DND-41 (cell line): ENCODE measurements around the gene AUTS2.
"Not testable (repeated sequence)": the region's sequence is repeated elsewhere in the genome, so short reads cannot be mapped to it uniquely, and the experiment has no call there.

ENCODE experiments used
- ATAC-seq: fragments of 200-7000 bp; cut with Tn5 transposase; 3 replicates; pipeline ENCODE4 v1.9.1; 2021; ENCODE audit warnings: low read depth; ENCODE audit not compliant: insufficient read depth
- DNase-seq: peaks from one replicate; pipeline ENCODE4 v3.0.0-alpha.2; 2020
- H2AFZ ChIP-seq: 2 replicates; pipeline ENCODE4 v1.6.0; 2012; ENCODE audit warnings: low read depth, low read length
- H3K27ac ChIP-seq: 2 replicates; pipeline ENCODE4 v1.5.1; 2012; ENCODE audit warnings: low read length, inconsistent platforms
- H3K27me3 ChIP-seq: fragments of 200-600 bp; sonication (generic); 2 replicates; pipeline ENCODE4 v1.6.0; 2012; ENCODE audit warnings: low read length, mild to moderate bottlenecking, inconsistent platforms; ENCODE audit not compliant: insufficient read depth, poor library complexity
- H3K36me3 ChIP-seq: 2 replicates; pipeline ENCODE4 v1.5.1; 2012; ENCODE audit warnings: low read length, inconsistent platforms; ENCODE audit not compliant: insufficient read depth
- H3K4me1 ChIP-seq: 2 replicates; pipeline ENCODE4 v1.5.1; 2012; ENCODE audit warnings: mild to moderate bottlenecking, low read length; ENCODE audit not compliant: insufficient read depth
- H3K4me2 ChIP-seq: 2 replicates; pipeline ENCODE4 v1.6.0; 2012; ENCODE audit warnings: mild to moderate bottlenecking, moderate library complexity, low read length, inconsistent platforms; ENCODE audit not compliant: insufficient read depth
- H3K4me3 ChIP-seq, 2 experiments: fragments of 200-600 bp in 1 of 2; shearing (Covaris generic) in 1 of 2; 2 replicates each; pipeline ENCODE4 v1.5.1; 2012 to 2016; ENCODE audit warnings: inconsistent platforms in 2 of 2, low read length in 2 of 2, mild to moderate bottlenecking in 2 of 2, low read depth in 1 of 2, moderate library complexity in 1 of 2
- H3K79me2 ChIP-seq: 2 replicates; pipeline ENCODE4 v1.6.0; 2012; ENCODE audit warnings: low read length, inconsistent platforms; ENCODE audit not compliant: insufficient read depth
- H3K9ac ChIP-seq: 2 replicates; pipeline ENCODE4 v1.6.0; 2012; ENCODE audit warnings: low read depth, mild to moderate bottlenecking, inconsistent platforms, low read length, moderate library complexity
- H3K9me3 ChIP-seq: 2 replicates; pipeline ENCODE4 v1.5.1; 2012; ENCODE audit warnings: low read length, moderate library complexity, mild to moderate bottlenecking, inconsistent platforms; ENCODE audit not compliant: insufficient read depth, severe bottlenecking
- H4K20me1 ChIP-seq: 2 replicates; pipeline ENCODE4 v1.6.0; 2012; ENCODE audit warnings: low read length; ENCODE audit not compliant: insufficient read depth
- EZH2 ChIP-seq: IDR thresholded peaks from 3 replicates; pipeline ENCODE4 v1.6.1; 2012; ENCODE audit warnings: borderline replicate concordance, low read depth, mild to moderate bottlenecking, moderate library complexity, low read length, inconsistent platforms; ENCODE audit not compliant: severe bottlenecking
- TF ChIP-seq, protein P1 (sequence below): IDR thresholded peaks from 2 replicates; pipeline ENCODE4 v1.5.1; 2012; ENCODE audit warnings: borderline replicate concordance, low read length, moderate library complexity, mild to moderate bottlenecking; ENCODE audit not compliant: poor library complexity, severe bottlenecking; ENCODE audit errors: extremely low read depth

AUTS2 gene

DNA sequence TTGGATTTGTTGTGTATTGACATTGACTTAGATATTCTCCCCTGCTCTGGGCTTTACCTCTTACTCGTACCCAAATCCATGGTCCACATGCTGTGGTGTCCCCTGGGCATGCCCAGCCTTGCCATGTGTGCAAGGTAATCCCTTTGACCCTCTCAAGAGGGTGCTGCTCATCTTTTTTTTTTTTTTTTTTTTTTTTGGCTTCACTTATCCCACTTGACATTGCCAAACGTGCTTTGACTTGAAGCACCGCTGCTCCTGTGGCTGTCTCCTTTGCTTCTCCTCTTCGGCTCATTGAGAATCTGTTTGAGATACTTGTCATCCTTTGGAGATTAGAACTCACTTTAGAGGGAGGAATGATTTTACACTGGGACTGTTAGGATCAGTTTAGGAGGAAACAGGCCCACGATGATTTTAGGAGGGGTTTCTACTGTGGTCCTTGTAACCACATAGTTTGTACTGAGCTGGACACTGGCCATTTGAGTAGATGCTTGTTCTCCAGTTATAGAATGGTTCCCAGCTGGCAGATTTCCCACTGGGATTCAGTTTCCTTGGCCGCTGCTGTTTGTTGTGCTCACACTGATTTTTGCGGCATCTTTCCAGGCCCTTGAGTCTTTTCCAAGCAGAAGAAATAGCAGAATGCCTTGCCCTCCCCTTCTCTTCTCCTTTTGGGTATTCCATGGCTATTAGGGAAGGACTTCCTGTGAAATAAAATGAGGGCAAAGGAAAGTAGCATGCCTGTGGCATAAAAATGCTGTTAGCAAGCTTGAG is 184.8 kb downstream of the AUTS2 start:
- Histone ChIP-seq H3K9me3 (no peaks in the 10 kb centered on the region), H3K4me1 (no peaks in the 10 kb centered on the region), H2AFZ (no peak overlapping the region), H3K27ac (no peak overlapping the region), H3K27me3 (no peaks in the 10 kb centered on the region), H3K9ac (no peak overlapping the region), H3K4me2 (no peak overlapping the region), H3K4me3 (no peak overlapping the region), H3K36me3 (no peaks in the 10 kb centered on the region), H4K20me1 (peaks cover 19% of the 10 kb centered on the region; the same call in 1 of the 2 replicates), H3K79me2 (peaks cover 45% of the 10 kb centered on the region)
- DNase-seq, result no peak
- no peak for ATAC-seq
- TF ChIP-seq, protein P1, sequence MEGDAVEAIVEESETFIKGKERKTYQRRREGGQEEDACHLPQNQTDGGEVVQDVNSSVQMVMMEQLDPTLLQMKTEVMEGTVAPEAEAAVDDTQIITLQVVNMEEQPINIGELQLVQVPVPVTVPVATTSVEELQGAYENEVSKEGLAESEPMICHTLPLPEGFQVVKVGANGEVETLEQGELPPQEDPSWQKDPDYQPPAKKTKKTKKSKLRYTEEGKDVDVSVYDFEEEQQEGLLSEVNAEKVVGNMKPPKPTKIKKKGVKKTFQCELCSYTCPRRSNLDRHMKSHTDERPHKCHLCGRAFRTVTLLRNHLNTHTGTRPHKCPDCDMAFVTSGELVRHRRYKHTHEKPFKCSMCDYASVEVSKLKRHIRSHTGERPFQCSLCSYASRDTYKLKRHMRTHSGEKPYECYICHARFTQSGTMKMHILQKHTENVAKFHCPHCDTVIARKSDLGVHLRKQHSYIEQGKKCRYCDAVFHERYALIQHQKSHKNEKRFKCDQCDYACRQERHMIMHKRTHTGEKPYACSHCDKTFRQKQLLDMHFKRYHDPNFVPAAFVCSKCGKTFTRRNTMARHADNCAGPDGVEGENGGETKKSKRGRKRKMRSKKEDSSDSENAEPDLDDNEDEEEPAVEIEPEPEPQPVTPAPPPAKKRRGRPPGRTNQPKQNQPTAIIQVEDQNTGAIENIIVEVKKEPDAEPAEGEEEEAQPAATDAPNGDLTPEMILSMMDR, result no peak
- TF ChIP-seq EZH2, result no peak

DNA sequence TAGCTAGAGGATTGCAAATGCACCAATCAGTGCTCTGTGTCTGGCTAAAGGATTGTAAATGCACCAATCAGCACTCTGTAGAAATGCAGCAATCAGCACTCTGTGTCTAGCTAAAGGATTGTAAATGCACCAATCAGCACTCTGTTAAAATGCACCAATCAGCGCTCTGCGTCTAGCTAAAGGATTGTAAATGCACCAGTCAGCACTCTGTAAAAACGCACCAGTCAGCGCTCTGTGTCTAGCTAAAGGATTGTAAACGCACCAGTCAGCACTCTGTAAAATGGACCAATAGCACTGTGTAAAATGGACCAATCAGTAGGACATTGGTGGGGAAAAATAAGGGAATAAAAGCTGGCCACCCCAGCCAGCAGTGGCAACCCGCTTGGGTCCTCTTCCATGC is 187.9 kb downstream of the AUTS2 start:
- not testable (repeated sequence) for H3K27ac ChIP-seq, H3K4me3 ChIP-seq, H3K4me2 ChIP-seq, H2AFZ ChIP-seq, DNase-seq, H3K9me3 ChIP-seq, H3K9ac ChIP-seq, H3K27me3 ChIP-seq, H3K4me1 ChIP-seq, H3K36me3 ChIP-seq, ATAC-seq
- Histone ChIP-seq H3K79me2 (peaks cover 41% of the 10 kb centered on the region), H4K20me1 (peaks cover 17% of the 10 kb centered on the region)

DNA sequence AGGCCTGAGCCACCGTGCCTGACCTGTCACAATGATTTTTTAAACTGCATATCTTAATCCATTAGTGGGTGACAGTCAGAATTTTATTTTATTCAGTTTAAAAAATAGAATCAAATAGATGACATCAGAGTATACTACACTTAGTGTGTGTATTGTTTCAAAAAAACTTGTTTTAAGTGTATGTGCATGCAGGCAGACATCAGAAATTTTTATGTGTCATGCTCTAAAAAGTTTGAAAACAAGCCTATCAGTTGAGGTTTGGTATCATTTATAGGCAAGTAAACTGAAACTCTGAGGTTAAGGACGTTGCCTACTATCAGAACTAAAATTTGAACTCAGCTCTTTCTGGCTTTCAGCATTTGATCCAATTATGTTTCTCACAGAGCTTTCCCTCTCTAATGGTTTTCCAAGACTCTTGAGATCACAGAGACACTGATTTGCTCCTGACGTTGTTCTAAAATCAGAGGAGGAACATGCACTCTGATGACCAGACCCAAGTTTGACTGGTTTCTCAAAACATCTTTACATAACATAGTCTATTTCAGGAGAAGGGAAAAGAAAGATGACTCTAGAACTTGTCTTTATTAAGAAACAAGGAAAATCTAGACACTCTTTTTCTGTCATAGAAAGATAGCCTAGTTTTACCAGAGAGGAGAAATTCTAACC is 188.6 kb downstream of the AUTS2 start:
- H3K9me3 ChIP-seq, result no peaks in the 10 kb centered on the region

More for the DNA sequence above, 188.6 kb downstream of the AUTS2 start:
- Histone ChIP-seq H3K79me2 (peaks cover 40% of the 10 kb centered on the region), H2AFZ (no peak overlapping the region), H3K27me3 (no peaks in the 10 kb centered on the region), H3K4me3 (no peak overlapping the region), H4K20me1 (peaks cover 15% of the 10 kb centered on the region), H3K27ac (no peak overlapping the region), H3K4me1 (no peaks in the 10 kb centered on the region), H3K9ac (no peak overlapping the region), H3K36me3 (no peaks in the 10 kb centered on the region), H3K4me2 (no peak overlapping the region)
- TF ChIP-seq EZH2, result no peak
- TF ChIP-seq, protein P1, result no peak
- DNase-seq (no peak), ATAC-seq (no peak)
